B cell (primary cell): ENCODE results near the gene FBXO42. TPM values are rescaled to one million over a fixed set of nuclear protein-coding genes. Genes with fewer than 3 reads are reported as not detected.

Experiments used
- ATAC-seq: fragments of 200-7000 bp; cut with Tn5 transposase; one replicate; pipeline ENCODE4 v1.10.0; 2021; ENCODE audit warnings: low read depth, mild to moderate bottlenecking, moderate number of reproducible peaks, moderate library complexity
- CTCF ChIA-PET: fragments of 350-600 bp; sonication (Branson Sonifier 250); formaldehyde crosslinking; loops from one replicate; lab custom pipeline; 2021; ENCODE audit warnings: antibody characterized with exemption, inconsistent platforms; lab: Charles Lee
- POLR2A ChIA-PET: fragments of 350-600 bp; sonication (Branson Sonifier 250); formaldehyde crosslinking; loops from one replicate; lab custom pipeline; 2021; ENCODE audit warnings: antibody characterized with exemption; lab: Charles Lee
- DNase-seq: peaks from one replicate; pipeline ENCODE4 v3.0.0; 2013
- H2AFZ ChIP-seq: 2 replicates; pipeline ENCODE4 v1.6.1; 2012; ENCODE audit warnings: mild to moderate bottlenecking, low read depth, low read length; ENCODE audit not compliant: insufficient read depth, poor library complexity, severe bottlenecking
- H3K27ac ChIP-seq, 2 donors: 1 replicate in 1 of 2; 2 replicates in 1 of 2; pipeline ENCODE4 v1.5.1; 2012 to 2013; ENCODE audit warnings: low read length in 2 of 2, mild to moderate bottlenecking in 2 of 2, moderate library complexity in 1 of 2
- H3K27me3 ChIP-seq, 4 experiments: fragments of 200-600 bp in 1 of 4; sonication (generic) in 1 of 4; replicated peaks in 1 of 4; 1 replicate in 2 of 4; 2 replicates in 2 of 4; pipeline versions ENCODE4 v1.6.1 to v1.7.0; 2013 to 2016; ENCODE audit warnings: low read length in 3 of 4, mild to moderate bottlenecking in 2 of 4, mixed read lengths in 1 of 4, moderate library complexity in 1 of 4; ENCODE audit not compliant: insufficient read depth in 4 of 4, control insufficient read depth in 3 of 4; ENCODE audit errors: control extremely low read depth in 1 of 4
- H3K36me3 ChIP-seq, 2 experiments: replicated peaks in 1 of 2; 1 replicate in 1 of 2; 2 replicates in 1 of 2; pipeline versions ENCODE4 v1.6.1 to v1.7.1; 2013; ENCODE audit warnings: low read length in 1 of 2; ENCODE audit not compliant: insufficient read depth in 2 of 2, control insufficient read depth in 1 of 2; ENCODE audit errors: control extremely low read depth in 1 of 2, extremely low read depth in 1 of 2
- H3K4me1 ChIP-seq, 2 donors: fragments of 200-600 bp in 1 of 2; sonication (generic) in 1 of 2; 1 replicate in 1 of 2; 2 replicates in 1 of 2; pipeline versions ENCODE4 v1.5.1 to v1.6.1; 2013 to 2017; ENCODE audit warnings: low read length in 2 of 2; ENCODE audit not compliant: control insufficient read depth in 2 of 2, insufficient read depth in 2 of 2
- H3K4me2 ChIP-seq: replicated peaks from 2 replicates; pipeline ENCODE3; 2012; ENCODE audit warnings: mild to moderate bottlenecking, low read depth, low read length; ENCODE audit not compliant: poor library complexity, severe bottlenecking
- H3K4me3 ChIP-seq, 5 experiments: fragments of 200-600 bp in 1 of 5; sonication (generic) in 1 of 5; 1 replicate in 3 of 5; 2 replicates in 2 of 5; pipeline versions ENCODE4 v1.5.1 to v1.7.0; 2011 to 2016; ENCODE audit warnings: low read length in 4 of 5, mild to moderate bottlenecking in 4 of 5, low read depth in 2 of 5, control low read depth in 1 of 5, moderate library complexity in 1 of 5; ENCODE audit not compliant: insufficient read depth in 1 of 5; ENCODE audit errors: control extremely low read depth in 1 of 5, extremely low read depth in 1 of 5
- H3K79me2 ChIP-seq: fragments of 200-600 bp; sonication (generic); one replicate; pipeline ENCODE4 v1.6.0; 2016; ENCODE audit warnings: low read length; ENCODE audit not compliant: control insufficient read depth, insufficient read depth
- H3K9ac ChIP-seq: fragments of 200-600 bp; sonication (generic); 2 replicates; pipeline ENCODE4 v1.6.1; 2017; ENCODE audit warnings: mild to moderate bottlenecking, low read length, moderate library complexity
- H3K9me3 ChIP-seq, 3 donors: one replicate each; pipeline versions ENCODE4 v1.6.1 to v1.7.1; 2013; ENCODE audit warnings: low read length in 2 of 3; ENCODE audit not compliant: control insufficient read depth in 2 of 3, insufficient read depth in 1 of 3; ENCODE audit errors: control extremely low read depth in 1 of 3
- H4K20me1 ChIP-seq: 2 replicates; pipeline ENCODE4 v1.6.0; 2012; ENCODE audit warnings: mild to moderate bottlenecking, low read length; ENCODE audit not compliant: insufficient read depth, control insufficient read depth, poor library complexity, severe bottlenecking
- H3K27ac Mint-ChIP-seq: one replicate; pipeline ENCODE4 v1.8.0; 2021; ENCODE audit warnings: mixed read lengths
- H3K27me3 Mint-ChIP-seq: one replicate; pipeline ENCODE4 v1.8.0; 2021; ENCODE audit warnings: mixed read lengths
- H3K4me1 Mint-ChIP-seq: one replicate; pipeline ENCODE4 v1.8.0; 2021; ENCODE audit warnings: mixed read lengths
- H3K4me3 Mint-ChIP-seq: one replicate; pipeline ENCODE4 v1.8.0; 2021; ENCODE audit warnings: mixed read lengths
- H3K9me3 Mint-ChIP-seq: one replicate; pipeline ENCODE4 v1.8.0; 2022; ENCODE audit warnings: mixed read lengths; ENCODE audit not compliant: insufficient read depth
- EZH2 ChIP-seq: IDR thresholded peaks from 2 replicates; pipeline ENCODE4 v1.6.1; 2012; ENCODE audit warnings: borderline replicate concordance, low read depth, mild to moderate bottlenecking, moderate library complexity, low read length; ENCODE audit not compliant: insufficient read depth, poor library complexity, severe bottlenecking
- WGBS: methylation state at CpG from one replicate; pipeline ENCODE4 v1.1.5; 2013; ENCODE audit warnings: missing lambda C conversion rate; ENCODE audit not compliant: insufficient coverage; 5-methylcytosine and 5-hydroxymethylcytosine counted together
- intact Hi-C: fragments of 100-400 bp; cut with micrococcal nuclease; formaldehyde crosslinking; loops from one replicate; pipeline ENCODE4 v1.10.0; 2022
- polyA plus RNA-seq: library from polyadenylated mRNA; depleted of rRNA; stranded (reverse); fragments of >200 nt; gene quantifications from 2 replicates; pipeline ENCODE4 v1.2.3, GENCODE V29; 2012
- total RNA-seq, 2 donors: library from RNA; stranded (reverse); fragments of 120-200 nt in 1 of 2; gene quantifications; 1 replicate in 1 of 2; 2 replicates in 1 of 2; pipeline versions ENCODE4 v1.2.3 to v1.2.4, GENCODE V29; 2013 to 2022
- TF ChIP-seq, protein P1 (sequence below): fragments of 200-600 bp; IDR thresholded peaks from one replicate; pipeline ENCODE4 v1.8.0; 2022; ENCODE audit warnings: antibody characterized with exemption, mild to moderate bottlenecking

FBXO42 gene
- total and polyA plus RNA-seq, 2 donors (not counting 1 experiment from before 2014, with no cell fraction given), result 17.2 to 33.1 TPM

DNA sequence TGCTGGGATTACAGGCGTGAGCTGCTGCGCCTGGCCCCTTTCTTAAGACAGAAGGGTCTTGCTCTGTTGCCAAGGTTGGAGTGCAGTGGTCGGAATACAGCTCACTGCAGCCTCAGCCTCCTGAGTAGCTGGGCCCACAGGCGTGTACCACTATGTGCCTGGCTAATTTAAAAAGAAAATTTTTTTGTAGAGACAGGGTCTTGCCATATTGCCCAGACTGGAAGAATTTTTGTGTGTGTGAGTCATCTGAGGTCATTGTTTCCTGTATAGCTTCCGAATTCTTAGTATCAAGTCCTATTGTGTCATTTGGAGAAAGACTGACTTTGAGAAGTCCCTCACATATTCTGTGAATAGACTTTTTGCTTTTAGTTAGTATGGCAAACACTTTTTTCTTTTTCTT, 19.4 kb upstream of the FBXO42 start:
- Mint-ChIP-seq H3K27ac (peak overlapping the region; percentile 3), H3K27me3 (no peaks in the 10 kb centered on the region), H3K4me3 (no peak overlapping the region), H3K9me3 (no peaks in the 10 kb centered on the region), H3K4me1 (peaks cover 66% of the 10 kb centered on the region)
- Histone ChIP-seq H3K36me3 (peaks cover 1 to 19% of the 10 kb centered on the region in 2 experiments), H3K4me1 (peaks cover 29 to 46% of the 10 kb centered on the region in 2 donors), H3K27me3 (no peaks in the 10 kb centered on the region), H2AFZ (no peak overlapping the region), H3K27ac (no peak overlapping the region), H3K4me3 (no peak overlapping the region), H3K9ac (no peak overlapping the region), H3K9me3 (no peaks in the 10 kb centered on the region), H3K79me2 (peaks cover 92% of the 10 kb centered on the region), H4K20me1 (peaks cover 90% of the 10 kb centered on the region), H3K4me2 (no peak overlapping the region)
- ChIA-PET CTCF (no interaction called here), POLR2A (interaction anchor here (0.7 kb wide), 1 partner anchor 22 kb away, joined by 3 read pairs; no protein-coding TSS in a partner anchor)
- no peak for TF ChIP-seq EZH2
- TF ChIP-seq, protein P1, sequence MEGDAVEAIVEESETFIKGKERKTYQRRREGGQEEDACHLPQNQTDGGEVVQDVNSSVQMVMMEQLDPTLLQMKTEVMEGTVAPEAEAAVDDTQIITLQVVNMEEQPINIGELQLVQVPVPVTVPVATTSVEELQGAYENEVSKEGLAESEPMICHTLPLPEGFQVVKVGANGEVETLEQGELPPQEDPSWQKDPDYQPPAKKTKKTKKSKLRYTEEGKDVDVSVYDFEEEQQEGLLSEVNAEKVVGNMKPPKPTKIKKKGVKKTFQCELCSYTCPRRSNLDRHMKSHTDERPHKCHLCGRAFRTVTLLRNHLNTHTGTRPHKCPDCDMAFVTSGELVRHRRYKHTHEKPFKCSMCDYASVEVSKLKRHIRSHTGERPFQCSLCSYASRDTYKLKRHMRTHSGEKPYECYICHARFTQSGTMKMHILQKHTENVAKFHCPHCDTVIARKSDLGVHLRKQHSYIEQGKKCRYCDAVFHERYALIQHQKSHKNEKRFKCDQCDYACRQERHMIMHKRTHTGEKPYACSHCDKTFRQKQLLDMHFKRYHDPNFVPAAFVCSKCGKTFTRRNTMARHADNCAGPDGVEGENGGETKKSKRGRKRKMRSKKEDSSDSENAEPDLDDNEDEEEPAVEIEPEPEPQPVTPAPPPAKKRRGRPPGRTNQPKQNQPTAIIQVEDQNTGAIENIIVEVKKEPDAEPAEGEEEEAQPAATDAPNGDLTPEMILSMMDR, result no peak
- ATAC-seq, result no peak
- WGBS, result 89% methylated on average over 4 of the region's 5 CpGs
- intact Hi-C loops, result no loop called here
- no peak for DNase-seq

DNA sequence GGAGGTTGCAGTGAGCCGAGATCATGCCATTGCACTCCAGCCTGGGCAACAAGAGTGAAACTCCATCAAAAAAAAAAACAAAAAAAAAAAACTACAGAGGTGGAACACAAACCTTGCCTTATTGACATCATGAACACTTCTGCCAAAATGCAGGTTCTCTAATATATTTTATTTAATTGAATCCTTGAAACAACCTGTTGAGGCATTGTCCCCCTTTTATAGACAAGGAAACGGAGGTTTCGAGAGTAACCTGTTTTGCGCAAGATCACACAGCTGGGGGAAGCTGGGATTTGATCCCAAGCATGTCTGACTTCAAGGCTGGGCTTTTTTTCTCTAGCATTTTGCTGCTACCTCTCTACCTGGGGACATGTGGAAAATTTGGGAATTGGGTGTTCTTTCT, 17.5 kb upstream of the FBXO42 start:
- Histone ChIP-seq H3K9me3 (no peaks in the 10 kb centered on the region), H2AFZ (no peak overlapping the region), H4K20me1 (peaks cover 71% of the 10 kb centered on the region), H3K4me3 (no peak overlapping the region), H3K36me3 (peaks cover 1 to 19% of the 10 kb centered on the region in 2 experiments), H3K79me2 (peaks cover 73% of the 10 kb centered on the region), H3K4me1 (peaks cover 26 to 46% of the 10 kb centered on the region in 2 donors), H3K27me3 (no peaks in the 10 kb centered on the region), H3K4me2 (no peak overlapping the region), H3K9ac (no peak overlapping the region), H3K27ac (no peak overlapping the region)
- H3K4me3 Mint-ChIP-seq, result no peak overlapping the region
- intact Hi-C loops, result loop anchor here (5.0 to 10.0 kb wide), 3 partner anchors 275 to 533 kb away; partner anchors contain the start of gene ZBTB17
- H3K4me1 Mint-ChIP-seq, result peaks cover 54% of the 10 kb centered on the region
- WGBS, result no CpG with 5 or more reads among the region's 4 CpGs
- ChIA-PET POLR2A (no interaction called here), CTCF (interaction anchor here (0.7 to 1.2 kb wide), 3 partner anchors 14 to 533 kb away, joined by 3 to 6 read pairs (median 3); partner anchors contain the start of gene FBXO42)
- DNase-seq, result no peak
- peak overlapping the region; percentile 67 for H3K27ac Mint-ChIP-seq
- H3K27me3 Mint-ChIP-seq, result no peaks in the 10 kb centered on the region
- ATAC-seq, result no peak
- H3K9me3 Mint-ChIP-seq, result no peaks in the 10 kb centered on the region
- no peak for TF ChIP-seq EZH2
- TF ChIP-seq, protein P1, result no peak
